HepG2 (cell line): ENCODE results near the gene TP53TG5. TPM values are rescaled to one million over a fixed set of nuclear protein-coding genes. Genes with fewer than 3 reads are reported as not detected.
A peak's percentile ranks its signal among the peaks of the same experiment; 100 is the strongest.

ENCODE experiments used
- ASH2L ChIP-seq: fragments of 300-600, 200-600 bp; sonication (generic); IDR thresholded peaks from 2 replicates; pipeline ENCODE4 v1.7.0; 2017; ENCODE audit warnings: low read depth, mild to moderate bottlenecking, moderate library complexity, mixed read lengths, low read length; ENCODE audit not compliant: insufficient read length
- ATF4 ChIP-seq, 2 experiments: fragments of 450-650 bp in 1 of 2; sonication (generic) in 1 of 2; formaldehyde crosslinking; IDR thresholded peaks; 2 replicates each; pipeline versions ENCODE4 v1.5.0 to v1.8.0; 2020 to 2022; ENCODE audit warnings: mild to moderate bottlenecking in 1 of 2, missing genetic modification reagents in 1 of 2
- FLYWCH1 ChIP-seq: sonication (generic); formaldehyde crosslinking; IDR thresholded peaks from 2 replicates; pipeline ENCODE4 v1.8.1; 2023; ENCODE audit warnings: mild to moderate bottlenecking, missing genetic modification reagents
- HIC2 ChIP-seq: sonication (generic); formaldehyde crosslinking; IDR thresholded peaks from 2 replicates; pipeline ENCODE4 v1.9.0; 2022; ENCODE audit warnings: low read depth, missing genetic modification reagents
- KDM5B ChIP-seq: sonication (generic); formaldehyde crosslinking; IDR thresholded peaks from 2 replicates; pipeline ENCODE4 v1.4.0; 2020; ENCODE audit warnings: missing genetic modification reagents, mild to moderate bottlenecking, borderline replicate concordance
- MAZ ChIP-seq, 2 experiments: sonication (generic) in 1 of 2; formaldehyde crosslinking in 1 of 2; IDR thresholded peaks; 2 replicates each; pipeline versions ENCODE4 v1.5.0 to v1.6.1; 2012 to 2020; ENCODE audit warnings: low read depth in 2 of 2, mild to moderate bottlenecking in 2 of 2, borderline replicate concordance in 1 of 2, improper control_type of control experiment in 1 of 2, low read length in 1 of 2, missing genetic modification reagents in 1 of 2, moderate library complexity in 1 of 2
- NFE2L1 ChIP-seq: sonication (generic); formaldehyde crosslinking; IDR thresholded peaks from 2 replicates; pipeline ENCODE4 v1.4.0; 2020; ENCODE audit warnings: missing genetic modification reagents, mild to moderate bottlenecking, borderline replicate concordance
- SNRNP70 ChIP-seq: fragments of 200-400 bp; formaldehyde crosslinking; IDR thresholded peaks from 2 replicates; pipeline ENCODE4 v1.6.1; 2017; ENCODE audit warnings: mild to moderate bottlenecking, low read depth, low read length, moderate library complexity
- ZFX ChIP-seq: sonication (generic); formaldehyde crosslinking; IDR thresholded peaks from 2 replicates; pipeline ENCODE4 v1.4.0; 2020; ENCODE audit warnings: mild to moderate bottlenecking, low read depth, missing genetic modification reagents, moderate library complexity
- ZNF318 ChIP-seq: sonication (generic); formaldehyde crosslinking; IDR thresholded peaks from 2 replicates; pipeline ENCODE4 v1.4.0; 2020; ENCODE audit warnings: mild to moderate bottlenecking, missing genetic modification reagents
- ZNF570 ChIP-seq: sonication (generic); formaldehyde crosslinking; IDR thresholded peaks from 2 replicates; pipeline ENCODE4 v1.4.0; 2020; ENCODE audit warnings: mild to moderate bottlenecking, missing genetic modification reagents, borderline replicate concordance
- polyA plus RNA-seq, 8 experiments: library from polyadenylated mRNA; depleted of rRNA in 3 of 8; stranded (reverse) in 7 of 8; unstranded in 1 of 8; fragments of >200 nt; fragmentation: Illumina TruSeq in 4 of 8; extraction: Trizol in 4 of 8; gene quantifications; 2 replicates each; pipeline versions ENCODE4 v1.2.1 to v1.2.3, GENCODE V29; 2011 to 2016; ENCODE audit warnings: low read depth in 4 of 8, missing spikeins in 1 of 8, mixed read lengths in 1 of 8; ENCODE audit not compliant: insufficient read depth in 1 of 8
- total RNA-seq, 5 experiments: library from RNA; depleted of rRNA; stranded (reverse); fragments of >200 nt; fragmentation: Illumina TruSeq; extraction: Trizol; gene quantifications; 2 replicates each; pipeline ENCODE4 v1.2.3, GENCODE V29; 2016; ENCODE audit warnings: low read depth in 1 of 5

Gene TP53TG5
- total and polyA plus RNA-seq, 2 of the 13 experiments (the other 11 are each of a cell fraction or from before 2014, with no cell fraction given) = 0.11 TPM; not detected in 1

GRCh38 chr20:45336530-45337366 is 41.4 kb downstream of the TP53TG5 start (continued):
- TF ChIP-seq MAZ (IDR thresholded peaks at IDR 0.05; ENCODE audit: borderline replicate concordance, low read depth, low read length) (no peak), MAZ (CRISPR knock-in tag; IDR thresholded peaks at IDR 0.05; ENCODE audit: low read depth) (peak; percentile 79), HIC2 (CRISPR knock-in tag) (peak; percentile 62; the same call in 1 of the 2 replicates), ASH2L (peak; percentile 86), ATF4 (CRISPR knock-in tag; IDR thresholded peaks at IDR 0.05) (no peak), FLYWCH1 (CRISPR knock-in tag) (peak; percentile 69; the same call in 1 of the 2 replicates), SNRNP70 (no peak), NFE2L1 (CRISPR knock-in tag) (no peak), KDM5B (CRISPR knock-in tag) (peak; percentile 15; the same call in 1 of the 2 replicates), ZNF318 (CRISPR knock-in tag) (no peak), ZFX (CRISPR knock-in tag) (peak; percentile 13; the same call in 1 of the 2 replicates), ZNF570 (CRISPR knock-in tag) (no peak)
